Liver (tissue), 9 donors: ENCODE measurements around the gene SLC27A4. TPM values are rescaled to one million over a fixed set of nuclear protein-coding genes. Genes with fewer than 3 reads are reported as not detected.

Experiments
- DNase-seq: peaks from one replicate; pipeline ENCODE4 v3.0.0-alpha.2; 2017; ENCODE audit warnings: low spot score
- H3K27ac ChIP-seq, 2 donors: one replicate each; pipeline ENCODE4 v1.7.0; 2013; ENCODE audit warnings: inconsistent platforms in 2 of 2, low read length in 2 of 2, control low read depth in 1 of 2, low read depth in 1 of 2, mild to moderate bottlenecking in 1 of 2
- H3K27me3 ChIP-seq, 4 donors: one replicate each; pipeline versions ENCODE4 v1.6.1 to v1.7.0; 2013; ENCODE audit warnings: low read length in 3 of 4, inconsistent platforms in 1 of 4, mild to moderate bottlenecking in 1 of 4, moderate library complexity in 1 of 4; ENCODE audit not compliant: control insufficient read depth in 4 of 4, insufficient read depth in 4 of 4
- H3K36me3 ChIP-seq, 4 donors: one replicate each; pipeline versions ENCODE4 v1.6.1 to v1.7.0; 2013; ENCODE audit warnings: low read length in 3 of 4, mild to moderate bottlenecking in 3 of 4, low read depth in 1 of 4, moderate library complexity in 1 of 4; ENCODE audit not compliant: control insufficient read depth in 4 of 4, insufficient read depth in 3 of 4
- H3K4me1 ChIP-seq, 4 donors: one replicate each; pipeline versions ENCODE4 v1.6.1 to v1.7.0; 2013; ENCODE audit warnings: low read length in 3 of 4, mild to moderate bottlenecking in 3 of 4, moderate library complexity in 1 of 4; ENCODE audit not compliant: control insufficient read depth in 4 of 4, insufficient read depth in 4 of 4
- H3K4me3 ChIP-seq, 3 donors: one replicate each; pipeline versions ENCODE4 v1.6.1 to v1.7.0; 2013; ENCODE audit warnings: low read length in 3 of 3, control low read depth in 1 of 3, low read depth in 1 of 3, mild to moderate bottlenecking in 1 of 3
- H3K9ac ChIP-seq, 2 donors: one replicate each; pipeline ENCODE4 v1.7.0; 2013; ENCODE audit warnings: low read length in 2 of 2, mild to moderate bottlenecking in 2 of 2, moderate library complexity in 2 of 2, control low read depth in 1 of 2, low read depth in 1 of 2
- H3K9me3 ChIP-seq, 4 donors: one replicate each; pipeline versions ENCODE4 v1.6.1 to v1.7.0; 2013; ENCODE audit warnings: low read length in 3 of 4; ENCODE audit not compliant: control insufficient read depth in 4 of 4
- ATF3 ChIP-seq: IDR thresholded peaks from 2 replicates; pipeline ENCODE4 v1.6.1; 2016; ENCODE audit warnings: antibody characterized with exemption
- CTCF ChIP-seq: fragments of 150-350 bp; IDR thresholded peaks from 2 replicates; pipeline ENCODE4 v1.5.1; 2017; ENCODE audit warnings: improper control_type of control experiment, low read depth, low read length; ENCODE audit not compliant: missing input control
- EGR1 ChIP-seq, 2 donors: IDR thresholded peaks; 2 replicates each; pipeline ENCODE4 v1.6.1; 2016 to 2018; ENCODE audit warnings: antibody characterized with exemption in 2 of 2, low read depth in 2 of 2
- FOXA1 ChIP-seq: IDR thresholded peaks from 2 replicates; pipeline ENCODE4 v1.6.1; 2016; ENCODE audit warnings: antibody characterized with exemption
- FOXA2 ChIP-seq: IDR thresholded peaks from 2 replicates; pipeline ENCODE4 v1.6.1; 2016; ENCODE audit warnings: antibody characterized with exemption
- GABPA ChIP-seq, 2 donors: IDR thresholded peaks in 1 of 2; conservative IDR thresholded peaks in 1 of 2; 2 replicates each; pipeline ENCODE4 v1.6.1; 2016; ENCODE audit warnings: antibody characterized with exemption in 2 of 2, mild to moderate bottlenecking in 1 of 2, moderate library complexity in 1 of 2
- HNF4A ChIP-seq, 2 donors: conservative IDR thresholded peaks; 2 replicates each; pipeline ENCODE4 v1.6.1; 2016; ENCODE audit warnings: antibody characterized with exemption in 2 of 2, mild to moderate bottlenecking in 2 of 2
- HNF4G ChIP-seq: IDR thresholded peaks from 2 replicates; pipeline ENCODE4 v1.6.1; 2016; ENCODE audit warnings: antibody characterized with exemption
- JUND ChIP-seq, 2 donors: IDR thresholded peaks; 2 replicates each; pipeline ENCODE4 v1.6.1; 2016; ENCODE audit warnings: antibody characterized with exemption in 2 of 2
- MAX ChIP-seq: IDR thresholded peaks from 2 replicates; pipeline ENCODE4 v1.6.1; 2016; ENCODE audit warnings: antibody characterized with exemption
- NR2F2 ChIP-seq: IDR thresholded peaks from 2 replicates; pipeline ENCODE4 v1.6.1; 2016; ENCODE audit warnings: antibody characterized with exemption
- RAD21 ChIP-seq, 2 donors: IDR thresholded peaks; 2 replicates each; pipeline ENCODE4 v1.6.1; 2016; ENCODE audit warnings: antibody characterized with exemption in 2 of 2, mild to moderate bottlenecking in 2 of 2
- REST ChIP-seq: IDR thresholded peaks from 2 replicates; pipeline ENCODE4 v1.6.1; 2016; ENCODE audit warnings: antibody characterized with exemption, mild to moderate bottlenecking
- RXRA ChIP-seq, 2 donors: IDR thresholded peaks; 2 replicates each; pipeline ENCODE4 v1.6.1; 2017 to 2018; ENCODE audit warnings: antibody characterized with exemption in 2 of 2, mild to moderate bottlenecking in 1 of 2
- SP1 ChIP-seq: IDR thresholded peaks from 2 replicates; pipeline ENCODE4 v1.6.1; 2018; ENCODE audit warnings: antibody characterized with exemption, mild to moderate bottlenecking
- TAF1 ChIP-seq: conservative IDR thresholded peaks from 2 replicates; pipeline ENCODE4 v1.6.1; 2016; ENCODE audit warnings: antibody characterized with exemption, mild to moderate bottlenecking
- YY1 ChIP-seq: IDR thresholded peaks from 2 replicates; pipeline ENCODE4 v1.6.1; 2016; ENCODE audit warnings: antibody characterized with exemption, mild to moderate bottlenecking
- ZBTB33 ChIP-seq: IDR thresholded peaks from 2 replicates; pipeline ENCODE4 v1.6.1; 2016; ENCODE audit warnings: antibody characterized with exemption
- WGBS: extraction: QIAGEN DNeasy Blood & Tissue Kit; methylation state at CpG from one replicate; pipeline ENCODE4 v1.1.7; 2013; 5-methylcytosine and 5-hydroxymethylcytosine counted together
- polyA plus RNA-seq, 2 donors: library from polyadenylated mRNA; stranded (reverse) in 1 of 2; unstranded in 1 of 2; fragments of 200-250 nt in 1 of 2; fragments of >200 nt in 1 of 2; fragmentation: Nextera tagmentation in 1 of 2; extraction: Ambion mirVana in 1 of 2; gene quantifications; one replicate each; pipeline versions ENCODE4 v1.2.1 to v1.2.3, GENCODE V29; 2013 to 2015
- total RNA-seq, 2 donors: library from RNA; depleted of rRNA; stranded (reverse); fragments of >200 nt; gene quantifications; one replicate each; pipeline ENCODE4 v1.2.3, GENCODE V29; 2014
- donor health status: healthy.
- donor health status: healthy.
- donor health status: healthy.
- donor health status: healthy.
- donor health status: healthy.

The SLC27A4 gene
- total and polyA plus RNA-seq, 4 donors = 5.9 to 36.4 (median 14.7) TPM

- no peak overlapping the region for H3K4me3 ChIP-seq
- peaks cover 0 to 18% (median 6%) of the 10 kb centered on the region in 4 donors for H3K36me3 ChIP-seq
- no peak overlapping the region for H3K9ac ChIP-seq
- TF ChIP-seq GABPA (IDR thresholded peaks at IDR 0.05 in 1 of 2, conservative IDR thresholded peaks at IDR 0.05 in 1 of 2) (no peak), FOXA2 (no peak), SP1 (no peak), NR2F2 (no peak), RAD21 (IDR thresholded peaks at IDR 0.05) (no peak), ATF3 (no peak), YY1 (no peak), MAX (no peak), REST (no peak), HNF4G (no peak), HNF4A (conservative IDR thresholded peaks at IDR 0.05) (no peak), CTCF (no peak), EGR1 (IDR thresholded peaks at IDR 0.05; ENCODE audit: low read depth in 2 of 2) (no peak), JUND (IDR thresholded peaks at IDR 0.05) (no peak), RXRA (IDR thresholded peaks at IDR 0.05) (no peak), FOXA1 (no peak), ZBTB33 (no peak), TAF1 (no peak)
- H3K27ac ChIP-seq = no peak overlapping the region
- no peaks in the 10 kb centered on the region for H3K27me3 ChIP-seq
- H3K9me3 ChIP-seq = no peaks in the 10 kb centered on the region
- DNase-seq = no peak
- WGBS = 94% methylated on average over 7 of the region's 7 CpGs
- peaks cover 0 to 5% (median 2%) of the 10 kb centered on the region in 4 donors for H3K4me1 ChIP-seq
Measured at GRCh38 chr9:128335161-128335560, 5.2 kb upstream of the SLC27A4 start.
